T-helper 22 cell (primary cell): ENCODE results near the gene DOCK2.

Experiments
- DNase-seq: peaks from one replicate; pipeline ENCODE4 v3.0.0-alpha.2; 2020; ENCODE audit warnings: low read depth

The DOCK2 gene

GRCh38 chr5:169864483-169864882, 227.4 kb downstream of the DOCK2 start:
- no peak for DNase-seq

GRCh38 chr5:169867347-169867746, 230.3 kb downstream of the DOCK2 start:
- no peak for DNase-seq

- DNase-seq = no peak
Observed at GRCh38 chr5:169869066-169869465, 232.0 kb downstream of the DOCK2 start.

- DNase-seq = no peak
Observed at GRCh38 chr5:169870211-169870610, 233.1 kb downstream of the DOCK2 start.

GRCh38 chr5:169871826-169872490, 234.9 kb downstream of the DOCK2 start:
- DNase-seq = no peak

- no peak for DNase-seq
Observed at GRCh38 chr5:169873642-169874041, 236.6 kb downstream of the DOCK2 start.

- DNase-seq = no peak
Observed at GRCh38 chr5:169874621-169875020, 237.5 kb downstream of the DOCK2 start.

GRCh38 chr5:169875091-169875728, 238.1 kb downstream of the DOCK2 start:
- no peak for DNase-seq

GRCh38 chr5:169875731-169876130, 238.7 kb downstream of the DOCK2 start:
- DNase-seq = no peak

GRCh38 chr5:169876386-169876785, 239.3 kb downstream of the DOCK2 start:
- DNase-seq = no peak

GRCh38 chr5:169880012-169880663, 243.1 kb downstream of the DOCK2 start:
- DNase-seq = no peak

- no peak for DNase-seq
Observed at GRCh38 chr5:169880785-169881184, 243.7 kb downstream of the DOCK2 start.

GRCh38 chr5:169881702-169882303, 244.7 kb downstream of the DOCK2 start:
- no peak for DNase-seq

GRCh38 chr5:169886033-169886432, 249.0 kb downstream of the DOCK2 start:
- DNase-seq = no peak

GRCh38 chr5:169886677-169887076, 249.6 kb downstream of the DOCK2 start:
- DNase-seq = no peak

GRCh38 chr5:169889572-169889971, 252.5 kb downstream of the DOCK2 start:
- no peak for DNase-seq

GRCh38 chr5:169893010-169893409, 255.9 kb downstream of the DOCK2 start:
- no peak for DNase-seq

- DNase-seq = no peak
Observed at GRCh38 chr5:169893571-169893970, 256.5 kb downstream of the DOCK2 start.

- DNase-seq = no peak
Observed at GRCh38 chr5:169895926-169896325, 258.9 kb downstream of the DOCK2 start.

GRCh38 chr5:169897481-169897880, 260.4 kb downstream of the DOCK2 start:
- no peak for DNase-seq

GRCh38 chr5:169901896-169902295, 264.8 kb downstream of the DOCK2 start:
- DNase-seq = no peak

- DNase-seq = no peak
Observed at GRCh38 chr5:169904059-169904458, 267.0 kb downstream of the DOCK2 start.

GRCh38 chr5:169904508-169904907, 267.4 kb downstream of the DOCK2 start:
- no peak for DNase-seq
